ENCODE results near the gene BCL2L1.

- TF ChIP-seq CTCF (IDR thresholded peaks at IDR 0.05) (no peak), EP300 (IDR thresholded peaks at IDR 0.05) (no peak), POLR2A (IDR thresholded peaks at IDR 0.05) (no peak)
Observed at GRCh38 chr20:31682927-31683326, 39.7 kb downstream of the BCL2L1 start.

Data from ovary (tissue), 3 donors.